Neural cell (in vitro differentiated cells): ENCODE measurements around the gene RAET1G. TPM values are rescaled to one million over a fixed set of nuclear protein-coding genes. Genes with fewer than 3 reads are reported as not detected.

Source experiments
- H2AFZ ChIP-seq: fragments of 200-600, 300-800 bp; sonication (generic), shearing (Covaris generic); 2 replicates; pipeline ENCODE4 v1.6.0; 2014; ENCODE audit warnings: low read depth, mild to moderate bottlenecking, antibody characterized with exemption, low read length, moderate library complexity
- H3F3A ChIP-seq: fragments of 200-600 bp; shearing (Covaris generic); 2 replicates; pipeline ENCODE4 v1.6.1; 2016; ENCODE audit warnings: mild to moderate bottlenecking, moderate library complexity, mixed read lengths, antibody characterized with exemption, low read length; ENCODE audit not compliant: insufficient read depth, poor library complexity, severe bottlenecking
- H3K27ac ChIP-seq: fragments of 200-600, 300-800 bp; sonication (generic), shearing (Covaris generic); 2 replicates; pipeline ENCODE4 v1.5.1; 2014; ENCODE audit warnings: mild to moderate bottlenecking, low read length, moderate library complexity
- H3K27me3 ChIP-seq: fragments of 300-800, 200-600 bp; sonication (generic), shearing (Covaris generic); 2 replicates; pipeline ENCODE4 v1.6.0; 2014; ENCODE audit warnings: mild to moderate bottlenecking, low read depth, low read length, moderate library complexity; ENCODE audit not compliant: insufficient read depth
- H3K36me3 ChIP-seq: fragments of 300-800, 200-600 bp; sonication (generic), shearing (Covaris generic); 2 replicates; pipeline ENCODE4 v1.5.1; 2014; ENCODE audit warnings: mild to moderate bottlenecking, antibody characterized with exemption, low read length, moderate library complexity; ENCODE audit not compliant: insufficient read depth
- H3K4me2 ChIP-seq: fragments of 300-800, 200-600 bp; sonication (generic), shearing (Covaris generic); 2 replicates; pipeline ENCODE4 v1.6.0; 2014; ENCODE audit warnings: mild to moderate bottlenecking, low read length
- H3K4me3 ChIP-seq: fragments of 300-800, 200-600 bp; sonication (generic), shearing (Covaris generic); 2 replicates; pipeline ENCODE4 v1.5.1; 2014; ENCODE audit warnings: mild to moderate bottlenecking, low read length, moderate library complexity
- H3K79me2 ChIP-seq: fragments of 200-600 bp; shearing (Covaris generic); replicated peaks from 2 replicates; pipeline ENCODE4 v1.6.0; 2014; ENCODE audit warnings: mild to moderate bottlenecking, low read length, moderate library complexity; ENCODE audit not compliant: insufficient read depth
- H3K9ac ChIP-seq: fragments of 300-800, 200-600 bp; sonication (generic), shearing (Covaris generic); 2 replicates; pipeline ENCODE4 v1.6.1; 2016; ENCODE audit warnings: mild to moderate bottlenecking, low read length, mixed read lengths
- H3K9me2 ChIP-seq: fragments of 200-600 bp; shearing (Covaris generic); 2 replicates; pipeline ENCODE4 v1.6.1; 2016; ENCODE audit warnings: mild to moderate bottlenecking, low read length, mixed read lengths; ENCODE audit not compliant: insufficient read depth
- H3K9me3 ChIP-seq: fragments of 200-600, 300-800 bp; sonication (generic), shearing (Covaris generic); 2 replicates; pipeline ENCODE4 v1.6.1; 2016; ENCODE audit warnings: mild to moderate bottlenecking, mixed run types, low read length, moderate library complexity, mixed read lengths
- H4K20me1 ChIP-seq: fragments of 200-600 bp; shearing (Covaris generic); 2 replicates; pipeline ENCODE4 v1.6.1; 2016; ENCODE audit warnings: mild to moderate bottlenecking, mixed run types; ENCODE audit not compliant: insufficient read depth
- CTCF ChIP-seq: fragments of 450-650 bp; IDR thresholded peaks from 2 replicates; pipeline ENCODE4 v1.5.1; 2014; ENCODE audit warnings: antibody characterized with exemption, mild to moderate bottlenecking, moderate library complexity; ENCODE audit not compliant: poor library complexity, severe bottlenecking
- EP300 ChIP-seq: fragments of 450-650 bp; conservative IDR thresholded peaks from 2 replicates; pipeline ENCODE4 v1.6.1; 2014; ENCODE audit warnings: antibody characterized with exemption, mild to moderate bottlenecking, moderate library complexity; ENCODE audit not compliant: poor library complexity, severe bottlenecking
- EZH2 ChIP-seq: fragments of 200-600, 300-800 bp; shearing (Covaris generic), sonication (generic); IDR thresholded peaks from 2 replicates; pipeline ENCODE4 v1.6.1; 2014; ENCODE audit warnings: antibody characterized with exemption, low read length, borderline replicate concordance, mild to moderate bottlenecking; ENCODE audit not compliant: insufficient read depth, poor library complexity, severe bottlenecking
- MXI1 ChIP-seq: fragments of 450-650 bp; conservative IDR thresholded peaks from 2 replicates; pipeline ENCODE4 v1.6.1; 2014; ENCODE audit warnings: antibody characterized with exemption, mild to moderate bottlenecking; ENCODE audit not compliant: poor library complexity, severe bottlenecking
- POLR2AphosphoS5 ChIP-seq: IDR thresholded peaks from 2 replicates; pipeline ENCODE4 v1.6.1; 2012
- RAD21 ChIP-seq: fragments of 450-650 bp; conservative IDR thresholded peaks from 2 replicates; pipeline ENCODE4 v1.6.1; 2014; ENCODE audit warnings: antibody characterized with exemption, mild to moderate bottlenecking, moderate library complexity
- REST ChIP-seq: IDR thresholded peaks from 2 replicates; pipeline ENCODE4 v1.6.1; 2012; ENCODE audit warnings: borderline replicate concordance
- SMC3 ChIP-seq: fragments of 450-650 bp; conservative IDR thresholded peaks from 2 replicates; pipeline ENCODE4 v1.6.1; 2014; ENCODE audit warnings: antibody characterized with exemption, mild to moderate bottlenecking, moderate library complexity; ENCODE audit not compliant: poor library complexity
- TAF1 ChIP-seq: IDR thresholded peaks from 2 replicates; pipeline ENCODE4 v1.6.1; 2012; ENCODE audit warnings: low read depth
- polyA plus RNA-seq: library from polyadenylated mRNA; depleted of rRNA; stranded (reverse); fragments of >200 nt; gene quantifications from 2 replicates; pipeline ENCODE4 v1.2.3, GENCODE V29; 2014

Gene RAET1G
- polyA plus RNA-seq, 1 donor from 2014 or later: not detected

GRCh38 chr6:149885888-149886287 is 37.0 kb downstream of the RAET1G start:
- no peaks in the 10 kb centered on the region for H3F3A ChIP-seq
- no peaks in the 10 kb centered on the region for H3K9me3 ChIP-seq
- H3K27ac ChIP-seq: no peak overlapping the region
- no peaks in the 10 kb centered on the region for H3K79me2 ChIP-seq
- no peaks in the 10 kb centered on the region for H3K27me3 ChIP-seq
- no peaks in the 10 kb centered on the region for H4K20me1 ChIP-seq
- TF ChIP-seq SMC3 (no peak), MXI1 (no peak), RAD21 (no peak), CTCF (no peak), EZH2 (no peak), TAF1 (no peak), EP300 (no peak), POLR2AphosphoS5 (no peak), REST (no peak)
- H3K9ac ChIP-seq: no peak overlapping the region
- no peak overlapping the region for H3K4me3 ChIP-seq
- no peak overlapping the region for H3K4me2 ChIP-seq
- no peaks in the 10 kb centered on the region for H3K36me3 ChIP-seq
- H2AFZ ChIP-seq: no peak overlapping the region
- H3K9me2 ChIP-seq: no peaks in the 10 kb centered on the region

- no peak overlapping the region for H3K4me3 ChIP-seq
- H3K9me2 ChIP-seq: no peaks in the 10 kb centered on the region
- TF ChIP-seq RAD21 (no peak), EP300 (no peak), MXI1 (no peak), CTCF (no peak), REST (no peak), SMC3 (no peak), EZH2 (no peak), POLR2AphosphoS5 (no peak), TAF1 (no peak)
- H3K9ac ChIP-seq: no peak overlapping the region
- H3K36me3 ChIP-seq: no peaks in the 10 kb centered on the region
- H3K27me3 ChIP-seq: no peaks in the 10 kb centered on the region
- H3K79me2 ChIP-seq: no peaks in the 10 kb centered on the region
- no peaks in the 10 kb centered on the region for H4K20me1 ChIP-seq
- H3K27ac ChIP-seq: no peak overlapping the region
- H3F3A ChIP-seq: no peaks in the 10 kb centered on the region
- no peak overlapping the region for H3K4me2 ChIP-seq
- H3K9me3 ChIP-seq: no peaks in the 10 kb centered on the region
- no peak overlapping the region for H2AFZ ChIP-seq
Observed at GRCh38 chr6:149884617-149885016, 38.3 kb downstream of the RAET1G start.
